ENCODE data around the gene COL8A1.

The COL8A1 gene

DNA sequence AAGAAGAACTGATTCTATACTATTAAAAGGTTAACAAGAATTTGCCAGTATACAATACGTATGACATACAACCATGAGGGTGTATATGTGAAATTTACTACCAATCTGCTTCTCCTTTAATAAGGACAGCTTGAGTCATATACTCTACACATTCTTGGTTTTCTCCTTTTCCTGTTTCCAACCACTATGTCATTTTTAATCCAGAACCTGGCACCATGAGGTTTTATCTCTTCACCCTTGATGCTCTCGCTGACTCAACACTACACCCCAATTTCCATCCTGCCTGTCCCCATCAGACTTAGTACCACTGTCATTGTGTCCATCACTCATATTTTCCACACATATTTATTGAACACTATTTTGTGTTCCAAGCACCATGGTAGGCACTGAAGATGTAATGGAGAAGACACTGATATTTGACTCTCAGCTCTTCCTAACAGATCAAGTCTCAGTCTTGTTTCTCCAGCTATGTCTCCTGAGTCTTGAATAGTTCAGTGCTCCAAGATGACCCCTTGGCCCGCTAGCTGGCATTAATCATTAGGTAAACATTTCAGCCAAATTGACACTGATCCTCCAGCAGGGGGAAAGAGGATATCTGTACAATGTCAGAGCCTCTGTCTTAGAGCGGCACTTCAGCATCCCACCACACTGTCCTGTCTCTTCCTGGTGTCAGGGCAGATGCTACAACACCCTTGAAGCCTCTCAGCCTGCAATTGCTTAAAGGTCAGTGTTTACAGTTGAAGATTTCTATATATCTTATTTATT, 11.2 kb upstream of the COL8A1 start:
- H3K4me3 ChIP-seq (ENCODE audit: control insufficient read depth, low read depth, low read length): no peak overlapping the region
- peak; percentile 16 for TF ChIP-seq CTCF (IDR thresholded peaks at IDR 0.05; ENCODE audit: control insufficient read depth, insufficient read depth, low read depth, low read length, missing control alignments)
- DNase-seq (ENCODE audit: low read depth): no peak

GRCh38 chr3:99630815-99631214, 7.6 kb upstream of the COL8A1 start:
- no peak for DNase-seq (ENCODE audit: low read depth)
- TF ChIP-seq CTCF (IDR thresholded peaks at IDR 0.05; ENCODE audit: control insufficient read depth, insufficient read depth, low read depth, low read length, missing control alignments): no peak

DNA sequence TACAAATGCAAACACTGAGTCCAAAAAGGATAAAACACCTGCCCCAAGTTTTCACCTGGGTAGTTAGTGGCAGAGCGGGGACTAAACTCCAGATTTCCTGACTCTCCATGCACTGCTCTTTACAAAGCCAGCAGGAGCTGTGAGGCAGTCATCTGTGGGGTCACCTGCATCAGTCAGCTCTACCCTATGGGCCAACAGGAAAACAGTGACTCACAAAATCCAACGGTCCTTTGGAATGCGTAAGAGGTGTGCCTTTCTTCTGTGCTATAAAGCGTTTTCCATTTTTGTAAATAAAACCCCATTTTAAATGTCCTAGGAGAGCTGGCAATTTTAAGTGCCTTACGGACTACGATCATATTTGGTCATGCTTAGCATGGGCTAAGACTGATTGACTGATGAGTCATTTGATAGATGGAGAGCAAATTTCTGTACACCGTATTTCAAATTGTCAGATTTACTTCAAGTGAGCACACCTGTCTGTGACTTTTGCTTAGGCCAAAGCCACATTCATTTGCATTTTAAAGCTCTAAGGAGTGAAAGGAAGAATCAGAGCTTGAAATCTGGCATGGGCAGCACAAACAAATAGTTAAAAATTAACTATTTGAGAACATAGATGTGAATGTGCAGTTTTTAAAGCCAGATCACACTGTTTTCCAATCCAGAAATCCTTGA, 4.4 kb upstream of the COL8A1 start:
- no peak for TF ChIP-seq CTCF (IDR thresholded peaks at IDR 0.05; ENCODE audit: control insufficient read depth, insufficient read depth, low read depth, low read length, missing control alignments)
- H3K4me3 ChIP-seq (ENCODE audit: control insufficient read depth, low read depth, low read length): no peak overlapping the region
- no peak for DNase-seq (ENCODE audit: low read depth)

More at GRCh38 chr3:99630815-99631214, 7.6 kb upstream of the COL8A1 start:
- no peak overlapping the region for H3K4me3 ChIP-seq (ENCODE audit: control insufficient read depth, low read depth, low read length)

DNA sequence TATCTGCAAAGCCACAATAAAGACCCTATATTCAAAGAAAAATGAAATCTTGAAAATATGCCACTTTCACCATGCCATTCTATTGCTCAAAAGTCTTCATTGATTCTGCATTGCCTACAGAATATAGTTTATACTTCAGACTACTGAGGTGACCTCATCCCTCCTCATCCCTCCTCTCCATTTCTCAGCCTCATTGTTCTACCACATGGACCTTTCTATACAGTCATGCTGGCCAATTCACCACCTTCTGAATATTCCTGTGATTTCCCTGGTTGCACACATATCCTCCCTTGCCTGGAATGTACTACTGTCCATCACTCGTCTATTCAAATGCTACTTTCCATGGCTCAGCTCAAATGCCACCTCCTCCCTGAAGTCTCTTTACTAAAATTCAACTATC, 3.5 kb upstream of the COL8A1 start:
- no peak for DNase-seq (ENCODE audit: low read depth)
- no peak overlapping the region for H3K4me3 ChIP-seq (ENCODE audit: control insufficient read depth, low read depth, low read length)
- no peak for TF ChIP-seq CTCF (IDR thresholded peaks at IDR 0.05; ENCODE audit: control insufficient read depth, insufficient read depth, low read depth, low read length, missing control alignments)

GRCh38 chr3:99635348-99635747, 3.0 kb upstream of the COL8A1 start:
- no peak for DNase-seq (ENCODE audit: low read depth)
- no peak overlapping the region for H3K4me3 ChIP-seq (ENCODE audit: control insufficient read depth, low read depth, low read length)
- TF ChIP-seq CTCF (IDR thresholded peaks at IDR 0.05; ENCODE audit: control insufficient read depth, insufficient read depth, low read depth, low read length, missing control alignments): no peak

GRCh38 chr3:99637016-99637367, 1.4 kb upstream of the COL8A1 start:
- peak overlapping the region; percentile 63 for H3K4me3 ChIP-seq (ENCODE audit: control insufficient read depth, low read depth, low read length)
- peak; percentile 31 for TF ChIP-seq CTCF (IDR thresholded peaks at IDR 0.05; ENCODE audit: control insufficient read depth, insufficient read depth, low read depth, low read length, missing control alignments)
- no peak for DNase-seq (ENCODE audit: low read depth)
